ENCODE data around the gene VPS37B.
"Not testable (repeated sequence)": the region's sequence is repeated elsewhere in the genome, so short reads cannot be mapped to it uniquely, and the experiment has no call there.

The VPS37B gene, protein sequence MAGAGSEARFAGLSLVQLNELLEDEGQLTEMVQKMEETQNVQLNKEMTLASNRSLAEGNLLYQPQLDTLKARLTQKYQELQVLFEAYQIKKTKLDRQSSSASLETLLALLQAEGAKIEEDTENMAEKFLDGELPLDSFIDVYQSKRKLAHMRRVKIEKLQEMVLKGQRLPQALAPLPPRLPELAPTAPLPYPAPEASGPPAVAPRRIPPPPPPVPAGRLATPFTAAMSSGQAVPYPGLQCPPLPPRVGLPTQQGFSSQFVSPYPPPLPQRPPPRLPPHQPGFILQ

DNA sequence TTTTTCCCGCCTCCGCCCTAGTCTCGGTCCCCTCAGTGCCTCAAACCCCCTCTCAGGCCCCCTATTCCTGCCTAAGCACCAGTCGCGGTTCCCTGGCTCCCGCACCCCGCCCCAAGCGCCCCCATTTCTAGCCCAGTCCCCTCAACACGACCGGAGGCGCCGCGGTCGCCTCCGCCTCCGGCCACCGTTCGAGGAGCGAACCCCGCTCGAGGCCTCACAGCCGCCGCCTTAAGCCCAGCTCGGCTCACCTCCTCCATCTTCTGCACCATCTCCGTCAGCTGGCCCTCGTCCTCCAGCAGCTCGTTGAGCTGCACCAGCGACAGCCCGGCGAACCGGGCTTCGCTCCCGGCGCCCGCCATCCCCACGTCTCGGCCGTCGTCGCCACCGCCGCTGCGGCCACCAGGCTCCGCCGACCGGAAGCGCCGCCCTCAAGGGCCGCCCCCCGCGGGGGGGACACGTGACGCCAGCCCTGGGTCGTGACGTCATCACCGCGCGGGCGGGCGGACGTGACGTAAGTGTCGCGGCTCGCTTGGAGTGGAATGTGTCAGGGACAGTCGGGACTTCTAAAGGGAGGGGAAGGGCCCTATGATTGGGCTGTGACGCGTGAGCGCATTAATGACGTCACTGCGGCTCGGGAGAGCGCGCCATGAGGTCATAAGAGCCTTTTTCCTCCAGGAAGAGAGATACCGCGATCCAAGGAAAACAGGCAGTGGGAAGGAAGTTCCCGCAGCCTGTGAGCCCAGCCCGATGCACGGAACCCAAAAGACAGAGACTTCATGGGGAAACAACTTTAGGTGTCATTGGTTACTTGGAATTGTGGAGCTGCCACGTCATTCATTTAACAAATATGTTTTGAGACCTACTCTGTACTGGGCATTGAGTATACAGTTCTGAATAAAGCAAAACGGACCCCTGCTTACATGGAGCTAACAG is at the start of gene VPS37B:
VPS37B (minus strand) TSS at position 421 of the 933 bp plus-strand sequence; CDS start at position 359, 62 bp downstream.
- no peak for DNase-seq (ENCODE audit: insufficient read length, low spot score)
- FAIRE-seq: no peak

DNA sequence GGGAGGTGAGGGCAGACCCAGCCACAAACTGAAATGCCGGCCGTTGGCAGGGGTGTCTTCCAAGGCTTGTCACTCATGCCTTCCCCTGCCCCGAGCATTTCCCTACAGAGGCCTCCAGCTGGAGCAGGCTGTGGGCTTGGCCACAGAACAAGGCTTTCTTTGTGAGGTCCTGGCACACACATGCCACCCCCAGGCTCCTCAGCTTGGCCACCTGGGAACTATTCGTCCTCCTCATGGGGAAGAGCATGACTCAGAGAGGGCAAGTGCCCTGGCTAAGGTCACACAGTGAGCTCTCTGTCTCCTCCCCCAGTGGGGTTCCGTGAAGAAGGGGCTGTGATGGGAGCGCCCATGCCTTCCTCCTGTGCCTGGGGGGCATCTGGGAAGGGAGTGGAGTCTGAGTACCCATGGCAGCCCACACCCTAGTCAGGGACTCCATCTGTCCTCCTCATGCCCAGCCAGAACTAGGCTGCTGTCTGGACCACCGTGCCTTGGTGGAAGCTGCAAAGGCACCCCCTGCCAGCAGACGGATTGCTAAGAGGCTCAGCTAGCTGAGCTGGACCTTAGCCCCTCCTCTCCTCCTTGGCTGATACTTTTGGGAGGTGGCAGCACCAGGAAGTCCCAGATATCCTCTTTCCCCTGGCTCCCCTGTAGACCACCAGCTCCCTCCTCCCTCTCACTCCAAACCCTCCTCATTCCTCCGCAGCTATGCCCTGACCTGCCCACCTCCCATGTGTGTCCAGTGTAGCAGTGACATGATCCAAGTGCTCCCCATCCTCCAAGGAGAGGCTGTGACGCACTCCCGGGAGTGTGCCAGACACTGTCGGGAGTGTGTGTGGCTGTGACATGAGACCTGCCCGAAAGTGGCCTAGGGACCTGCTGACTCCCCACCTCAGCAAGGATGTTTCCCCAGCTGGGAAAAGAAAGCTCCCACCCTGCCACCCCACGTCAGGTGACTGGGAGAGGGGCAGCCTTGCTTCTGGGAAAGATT is 49.0 kb upstream of the VPS37B start:
- FAIRE-seq (no peak), DNase-seq (ENCODE audit: insufficient read length, low spot score) (no peak)

DNA sequence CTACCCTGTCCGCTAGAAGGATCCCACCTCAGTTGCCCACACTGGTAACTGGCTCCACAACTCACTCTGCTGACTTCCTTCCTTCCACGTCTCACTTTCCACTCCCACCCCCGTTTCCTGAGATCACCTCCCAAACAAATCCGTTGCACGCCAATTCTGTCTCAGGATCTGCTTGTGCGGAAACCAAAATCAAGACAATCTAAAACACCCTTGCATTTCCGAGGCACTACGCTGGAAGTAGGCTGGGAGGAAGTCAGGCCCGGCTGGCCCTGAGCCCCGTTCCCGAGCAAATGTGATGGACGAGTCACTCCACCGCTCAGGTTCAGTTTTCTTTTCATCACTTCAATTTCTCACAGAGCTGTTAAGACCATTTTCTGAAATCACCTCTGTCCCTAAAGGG is 47.3 kb upstream of the VPS37B start:
- no peak for DNase-seq (ENCODE audit: insufficient read length, low spot score)
- FAIRE-seq: no peak

DNA sequence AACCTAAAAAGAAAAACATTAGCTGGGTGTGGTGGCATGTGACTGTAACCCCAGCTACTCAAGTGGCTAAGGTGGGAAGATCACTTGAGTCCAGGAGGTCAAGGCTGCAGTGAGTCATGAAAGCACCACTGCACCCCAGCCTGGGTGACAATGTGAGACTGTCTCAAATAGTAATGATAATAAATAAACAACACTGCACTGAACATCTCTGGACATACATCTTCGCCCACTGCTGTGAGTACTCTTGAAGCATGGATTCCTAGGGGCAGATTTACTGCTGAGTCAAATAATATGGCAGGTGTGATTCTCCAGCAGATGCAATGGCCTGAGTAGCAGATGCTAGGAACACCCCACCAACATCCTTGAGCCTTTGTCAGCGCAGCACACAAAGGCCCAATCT is 46.7 kb upstream of the VPS37B start:
- FAIRE-seq (no peak), DNase-seq (ENCODE audit: insufficient read length, low spot score) (no peak)

DNA sequence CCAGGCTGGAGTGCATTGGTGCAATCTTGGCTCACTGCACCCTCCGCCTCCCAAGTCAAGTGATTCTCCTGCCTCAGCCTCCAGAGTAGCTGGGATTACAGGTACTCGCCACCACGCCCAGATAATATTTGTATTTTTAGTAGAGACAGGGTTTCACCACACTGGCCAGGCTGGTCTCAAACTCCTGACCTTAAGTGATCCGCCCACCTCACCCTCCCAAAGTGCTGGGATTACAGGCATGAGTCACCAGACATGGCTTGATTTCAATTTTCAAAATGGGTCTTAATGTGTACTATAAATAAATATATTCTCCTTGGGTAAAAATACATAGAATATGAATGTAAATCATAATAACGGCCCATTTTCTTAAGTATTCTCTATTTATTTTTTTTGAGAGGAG is 45.4 kb upstream of the VPS37B start:
- not testable (repeated sequence) for FAIRE-seq; DNase-seq (ENCODE audit: insufficient read length, low spot score)

DNA sequence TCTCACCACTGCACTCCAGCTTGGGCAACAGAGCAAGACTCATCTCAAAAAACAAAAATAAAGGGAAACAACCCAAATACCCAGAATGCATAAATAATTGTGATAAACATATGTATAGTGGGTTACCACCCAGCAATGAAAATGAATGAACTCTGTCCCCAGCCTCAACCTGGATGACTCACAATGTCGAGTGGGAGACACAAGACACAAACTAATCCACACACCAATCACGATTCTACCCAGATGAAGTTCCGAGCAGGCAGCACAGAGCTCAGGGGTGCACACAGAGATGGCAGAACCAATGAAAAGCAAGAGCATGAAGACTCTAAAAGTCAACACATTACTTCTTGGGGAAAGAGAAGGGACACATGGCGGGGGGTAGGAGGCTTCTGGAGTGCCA is 43.2 kb upstream of the VPS37B start:
- FAIRE-seq (peak; percentile 28), DNase-seq (ENCODE audit: insufficient read length, low spot score) (no peak)

DNA sequence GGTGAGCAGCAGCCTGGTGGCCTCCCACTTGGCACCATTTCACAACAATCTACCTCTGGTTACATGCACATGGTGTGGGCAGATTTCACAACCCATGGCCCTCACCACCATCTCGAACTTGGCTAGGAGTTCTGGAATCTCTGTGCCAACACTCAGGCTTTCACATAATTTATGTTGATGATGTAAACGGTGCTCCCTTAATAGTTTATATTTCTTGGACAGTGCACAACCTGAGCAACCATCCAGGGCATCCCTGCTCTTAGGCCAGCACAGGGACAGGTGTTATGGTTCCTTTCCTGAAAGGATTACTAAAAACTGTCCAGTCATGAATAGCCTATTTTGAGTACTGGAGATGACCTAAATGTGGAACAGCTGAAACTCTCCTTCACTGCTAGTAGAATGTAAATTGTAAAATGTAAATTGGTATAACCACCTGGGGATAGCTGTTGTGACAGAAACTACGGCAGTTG is 41.7 kb upstream of the VPS37B start:
- FAIRE-seq (peak; percentile 75), DNase-seq (ENCODE audit: insufficient read length, low spot score) (no peak)

DNA sequence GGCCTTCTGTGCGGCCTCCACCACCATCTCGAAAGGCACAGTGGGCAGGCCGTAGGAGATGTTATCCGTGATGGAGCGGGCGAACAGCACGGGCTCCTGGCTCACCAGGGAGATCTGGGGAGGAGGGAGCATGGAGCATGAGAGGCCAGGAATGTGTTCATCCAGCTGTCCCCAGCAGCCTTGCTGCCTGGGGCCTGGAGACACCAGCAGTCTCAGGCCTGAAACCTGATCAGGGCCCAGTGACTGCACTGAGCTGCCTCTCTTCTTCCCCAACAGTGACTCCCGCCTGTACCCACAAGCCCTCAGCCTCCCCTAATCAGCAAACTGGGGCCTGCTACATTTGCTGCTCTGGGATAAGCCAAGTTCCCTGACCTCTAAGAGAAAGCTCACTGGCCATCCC is 39.4 kb upstream of the VPS37B start:
- DNase-seq (ENCODE audit: insufficient read length, low spot score): no peak
- peak; percentile 49 for FAIRE-seq

DNA sequence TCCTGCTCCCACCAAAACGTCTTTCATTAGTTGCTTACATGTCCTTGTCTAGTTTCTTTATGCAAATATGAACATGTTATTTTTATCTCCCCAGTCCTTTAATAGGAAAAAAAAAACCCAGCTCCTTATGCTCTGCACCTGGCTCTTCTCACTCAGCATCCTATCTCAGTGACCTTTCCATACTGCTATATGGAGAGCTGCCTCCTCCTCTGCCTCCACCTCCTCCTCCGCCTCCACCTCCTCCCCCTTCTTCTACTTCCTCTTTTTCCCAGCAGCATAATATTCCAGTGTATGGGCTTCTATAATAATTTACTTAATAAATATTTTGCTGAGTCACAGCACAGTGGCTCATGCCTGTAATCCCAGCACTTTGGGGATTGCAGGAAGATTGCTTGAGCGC is 38.8 kb upstream of the VPS37B start:
- FAIRE-seq: peak; percentile 51
- DNase-seq (ENCODE audit: insufficient read length, low spot score): no peak

DNA sequence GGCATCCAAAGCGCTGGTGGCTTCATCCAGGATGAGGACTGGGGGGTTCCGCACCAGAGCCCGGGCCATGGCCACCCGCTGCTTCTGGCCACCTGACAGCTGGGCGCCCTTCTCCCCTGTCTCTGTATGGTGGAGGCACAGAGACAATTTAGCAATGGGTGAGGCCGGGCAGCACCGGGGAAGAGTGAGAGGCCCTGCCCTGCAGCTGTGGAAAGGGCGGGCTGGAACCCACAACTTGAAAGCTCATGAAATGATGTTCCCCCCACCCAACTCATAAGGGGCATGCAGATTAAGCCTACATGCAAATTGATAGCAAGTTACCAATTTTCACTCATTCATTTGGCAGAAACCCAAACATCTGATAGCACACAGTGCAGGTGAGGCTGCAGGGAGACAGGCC is 36.3 kb upstream of the VPS37B start:
- FAIRE-seq (no peak), DNase-seq (ENCODE audit: insufficient read length, low spot score) (no peak)

DNA sequence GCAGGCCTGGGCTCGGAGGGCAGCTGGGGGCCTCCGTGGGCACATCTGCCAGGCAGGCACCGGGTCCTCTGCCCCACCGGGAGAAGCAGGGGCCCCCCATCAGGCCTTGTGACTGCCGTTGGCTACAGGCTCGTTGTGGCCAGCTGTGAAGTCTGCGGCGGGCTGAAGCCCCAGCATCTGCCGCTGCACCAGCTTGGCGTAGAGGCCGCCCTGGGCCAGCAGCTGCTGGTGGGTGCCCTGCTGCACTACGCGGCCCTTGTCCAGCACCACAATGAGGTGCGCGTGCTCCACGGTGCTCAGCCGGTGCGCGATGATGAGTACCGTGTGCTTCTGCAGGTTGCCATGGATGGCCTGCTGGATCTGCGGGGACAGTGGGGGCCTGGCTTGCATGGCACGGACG is 33.9 kb upstream of the VPS37B start:
- no peak for DNase-seq (ENCODE audit: insufficient read length, low spot score)
- FAIRE-seq: no peak

DNA sequence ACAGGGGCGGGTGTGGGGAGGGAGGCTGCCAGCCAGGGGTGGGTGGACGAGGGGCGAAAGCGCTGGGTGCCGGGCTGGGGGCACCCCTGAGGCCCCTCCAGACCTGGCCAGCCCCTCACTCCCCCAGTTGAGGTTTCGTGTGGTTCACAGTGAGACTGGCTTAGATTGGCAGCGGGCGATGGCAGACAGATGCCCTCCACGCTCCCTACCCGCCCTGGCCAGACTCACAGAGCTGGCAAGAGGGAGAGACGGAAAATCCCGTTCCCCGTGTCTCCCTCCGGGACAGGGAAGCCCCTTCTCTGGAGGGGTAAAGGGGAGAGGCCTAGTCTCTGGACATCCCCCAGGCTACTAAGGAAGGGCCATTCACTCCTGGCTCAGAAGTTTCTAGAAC is 33.2 kb upstream of the VPS37B start:
- no peak for DNase-seq (ENCODE audit: insufficient read length, low spot score)

DNA sequence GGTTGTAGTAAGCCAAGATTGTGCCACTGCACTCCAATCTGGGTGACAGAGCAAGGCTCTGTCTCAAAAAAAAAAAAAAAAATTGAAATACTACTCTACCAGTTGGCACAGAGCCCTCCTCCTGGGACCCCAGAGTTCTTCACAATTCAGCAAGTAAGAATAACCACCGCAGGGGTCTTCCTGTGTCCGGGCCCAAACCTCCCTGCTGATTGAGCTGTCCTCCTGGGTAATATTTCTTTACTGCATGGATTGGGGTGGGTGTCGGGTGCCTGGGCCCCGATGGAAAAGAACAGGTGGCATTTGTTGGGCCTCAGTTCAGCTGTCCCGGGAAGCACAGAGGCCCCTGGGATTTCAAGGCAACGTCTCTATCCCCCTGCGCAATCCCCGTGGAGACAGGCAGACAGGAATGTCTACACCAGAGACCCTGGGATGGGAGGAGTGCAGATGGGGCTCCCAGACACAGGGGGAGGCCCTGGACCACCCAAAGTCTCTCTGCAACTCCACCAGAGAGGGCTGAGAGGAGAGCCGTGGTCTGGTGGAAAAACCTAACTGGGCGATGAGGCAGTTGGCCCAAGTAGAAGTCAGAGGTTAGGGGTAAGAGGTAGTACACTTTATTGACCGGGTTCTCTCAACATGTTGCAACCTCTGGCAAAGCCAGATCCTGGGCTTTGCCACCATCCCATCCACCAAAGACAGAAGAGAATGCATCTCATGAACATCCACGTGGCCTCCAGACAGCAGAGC is 32.7 kb upstream of the VPS37B start:
- no peak for FAIRE-seq
- no peak for DNase-seq (ENCODE audit: insufficient read length, low spot score)

More for the DNA sequence above, 33.2 kb upstream of the VPS37B start:
- FAIRE-seq: no peak

DNA sequence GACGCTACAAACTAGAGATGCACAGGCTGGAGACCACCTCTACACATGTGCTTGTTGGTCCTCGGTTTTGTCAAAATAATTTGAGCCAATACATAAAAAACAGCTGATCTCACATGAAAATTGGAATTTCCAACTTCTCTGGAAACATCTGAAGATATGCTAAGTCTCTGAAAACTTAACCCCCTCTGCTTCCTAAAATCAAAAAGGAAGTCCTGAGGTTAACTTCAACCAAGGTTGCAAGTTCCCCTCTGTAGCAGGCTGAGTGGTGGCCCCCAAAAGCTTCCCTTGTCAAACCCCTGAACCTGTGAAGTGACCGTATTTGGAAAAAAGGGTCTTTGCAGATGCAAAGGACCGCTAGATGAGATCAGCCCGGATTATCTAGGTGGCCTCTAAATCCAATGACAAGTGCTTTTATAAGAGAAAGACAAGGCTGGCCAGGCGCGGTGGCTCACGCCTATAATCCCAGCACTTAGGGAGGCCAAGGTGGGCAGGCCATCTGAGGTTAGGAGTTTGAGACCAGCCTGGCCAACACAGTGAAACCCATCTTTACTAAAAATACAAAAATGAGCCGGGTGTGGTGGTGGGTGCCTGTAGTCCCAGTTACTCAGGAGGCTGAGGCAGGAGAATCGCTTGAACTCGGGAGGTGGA is 32.0 kb upstream of the VPS37B start:
- DNase-seq (ENCODE audit: insufficient read length, low spot score) (no peak), FAIRE-seq (peak; percentile 45)

DNA sequence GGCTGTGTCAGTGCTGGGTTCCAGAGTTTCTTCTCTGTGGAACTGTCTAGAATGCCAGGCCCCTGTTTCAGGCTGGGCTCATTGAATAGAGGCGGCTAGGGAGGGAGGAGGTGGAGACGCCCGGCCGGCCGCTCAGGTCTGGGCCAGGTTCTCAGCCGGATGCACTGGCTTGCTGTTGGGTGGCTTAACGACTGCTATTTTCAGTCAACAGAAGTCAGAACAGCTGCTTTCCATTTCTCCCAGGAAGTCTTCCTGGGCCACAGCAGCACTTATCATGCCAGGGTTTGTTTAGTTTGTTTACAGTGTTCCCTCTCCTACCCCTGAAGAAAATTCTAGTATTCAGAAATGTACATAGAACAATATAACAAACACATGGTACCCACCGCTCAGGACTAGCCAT is 26.0 kb upstream of the VPS37B start:
- FAIRE-seq: no peak
- DNase-seq (ENCODE audit: insufficient read length, low spot score): no peak

DNA sequence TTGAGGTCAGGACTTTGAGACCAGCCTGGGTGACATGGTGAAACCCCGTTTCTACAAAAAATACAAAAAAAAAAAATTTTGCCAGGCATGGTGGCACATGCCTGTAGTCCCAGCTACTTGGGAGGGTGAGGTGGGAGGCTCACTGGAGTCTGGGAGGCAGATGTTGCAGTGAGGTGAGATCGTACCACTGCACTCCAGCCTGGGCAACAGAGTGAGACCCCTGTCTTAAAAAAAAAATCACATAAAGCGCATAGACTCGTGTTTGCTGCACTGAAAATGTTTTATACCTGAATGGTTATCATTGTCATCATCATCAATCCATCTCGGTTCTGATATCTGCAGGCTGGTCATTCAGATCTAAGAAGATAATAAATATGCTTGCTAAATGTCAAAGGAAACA is 24.8 kb upstream of the VPS37B start:
- FAIRE-seq: no peak
- no peak for DNase-seq (ENCODE audit: insufficient read length, low spot score)

DNA sequence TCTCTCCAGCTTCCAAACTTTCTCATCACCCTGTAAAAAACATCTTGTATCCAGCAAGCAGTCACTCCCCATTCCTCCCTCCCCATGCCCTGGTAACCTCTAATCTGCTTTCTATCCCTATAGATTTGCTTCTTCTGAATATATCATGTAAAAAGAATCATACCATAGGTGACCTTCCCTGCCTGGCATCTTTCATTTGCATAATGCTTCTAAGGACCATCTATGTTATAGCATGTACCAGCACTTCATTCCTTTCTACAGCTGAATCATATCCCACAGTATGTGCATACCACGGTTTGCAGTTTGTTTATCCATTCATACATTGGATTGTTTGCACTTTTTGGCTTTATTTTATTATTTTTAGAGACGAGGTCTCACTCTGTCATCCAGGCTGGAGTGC is 22.9 kb upstream of the VPS37B start:
- FAIRE-seq (no peak), DNase-seq (ENCODE audit: insufficient read length, low spot score) (no peak)

DNA sequence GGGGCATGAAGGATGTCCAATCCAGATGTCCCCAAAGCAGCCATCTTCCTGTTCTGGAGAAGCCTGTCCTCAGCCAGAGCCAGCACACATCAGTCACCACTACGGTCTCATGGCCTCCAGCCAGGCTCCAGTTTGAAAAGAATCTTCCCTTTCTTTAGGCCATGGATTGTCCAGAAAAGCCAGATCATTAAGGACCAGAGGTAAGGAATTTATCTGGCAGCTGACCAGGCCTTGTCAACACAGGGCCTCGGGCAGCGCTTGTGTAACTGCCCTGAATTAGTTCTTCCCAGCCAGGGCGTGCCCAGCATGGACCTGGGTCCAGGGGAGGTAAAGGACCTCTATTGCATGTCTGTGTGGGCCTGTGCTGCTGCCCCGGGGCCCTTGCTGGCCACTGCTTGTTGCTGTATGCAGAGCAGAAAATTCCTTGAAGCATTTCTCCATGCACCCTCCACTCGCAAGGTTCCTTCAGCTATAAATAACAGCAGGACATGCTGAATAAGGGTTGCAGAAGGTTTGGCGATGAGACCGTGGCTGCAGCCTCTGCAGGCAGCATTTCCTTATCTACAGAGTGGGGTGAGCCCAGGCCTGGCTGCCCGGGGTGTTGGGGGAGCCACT is 21.7 kb upstream of the VPS37B start:
- FAIRE-seq (no peak), DNase-seq (ENCODE audit: insufficient read length, low spot score) (no peak)
